Endothelial cell of umbilical vein (primary cell): ENCODE data around the gene CDX1. TPM values are rescaled to one million over a fixed set of nuclear protein-coding genes. Genes with fewer than 3 reads are reported as not detected.

Experiments used
- BruUV-seq: library from RNA; stranded (reverse); fragments of 400-500 nt; replicated peaks from 2 replicates; lab custom pipeline; 2021; lab: Mats Ljungman, UMichigan
- CTCF ChIA-PET: fragments of 300-600, 350-600 bp; sonication (Branson Sonifier 250); formaldehyde crosslinking; loops from one replicate; lab custom pipeline; 2021; ENCODE audit warnings: antibody characterized with exemption, inconsistent platforms; lab: Charles Lee
- POLR2A ChIA-PET: fragments of 300-600, 350-600 bp; sonication (Branson Sonifier 250); formaldehyde crosslinking; loops from one replicate; lab custom pipeline; 2021; ENCODE audit warnings: antibody characterized with exemption, inconsistent platforms; lab: Charles Lee
- DNase-seq: peaks from one replicate; pipeline ENCODE4 v3.0.0-alpha.2; 2011; ENCODE audit warnings: low read depth, low spot score
- FAIRE-seq: peaks from 2 replicates; lab custom pipeline; 2011; peaks lifted over from hg19 to GRCh38; lab: Jason Lieb, UNC
- H2AFZ ChIP-seq: 2 replicates; pipeline ENCODE4 v1.6.0; 2012; ENCODE audit warnings: low read depth, low read length, control low read depth, inconsistent platforms
- H3K27ac ChIP-seq: 2 replicates; pipeline ENCODE4 v1.5.1; 2011; ENCODE audit warnings: low read depth, mild to moderate bottlenecking, control low read depth, low read length, moderate library complexity; ENCODE audit not compliant: insufficient read depth
- H3K27me3 ChIP-seq, 2 experiments: 2 replicates each; pipeline versions ENCODE4 v1.6.0 to v1.6.1; 2011; ENCODE audit warnings: low read length in 2 of 2, mixed read lengths in 1 of 2; ENCODE audit not compliant: control insufficient read depth in 2 of 2, insufficient read depth in 2 of 2
- H3K36me3 ChIP-seq, 2 experiments: 2 replicates in 1 of 2; 3 replicates in 1 of 2; pipeline ENCODE4 v1.5.1; 2011; ENCODE audit warnings: low read length in 2 of 2, mild to moderate bottlenecking in 1 of 2, moderate library complexity in 1 of 2; ENCODE audit not compliant: control insufficient read depth in 2 of 2, insufficient read depth in 2 of 2; ENCODE audit errors: extremely low read depth in 1 of 2
- H3K4me1 ChIP-seq: 3 replicates; pipeline ENCODE4 v1.5.1; 2011; ENCODE audit warnings: mild to moderate bottlenecking, low read length; ENCODE audit not compliant: control insufficient read depth, insufficient read depth; ENCODE audit errors: extremely low read depth
- H3K4me2 ChIP-seq: 2 replicates; pipeline ENCODE4 v1.6.1; 2011; ENCODE audit warnings: low read length, control low read depth, mixed read lengths; ENCODE audit not compliant: insufficient read depth
- H3K4me3 ChIP-seq, 3 experiments: fragments of 200-600 bp in 1 of 3; sonication (generic), shearing (Covaris generic) in 1 of 3; replicated peaks in 1 of 3; 2 replicates each; pipeline ENCODE4 v1.5.1; 2011 to 2016; ENCODE audit warnings: control low read depth in 3 of 3, low read length in 3 of 3, mild to moderate bottlenecking in 2 of 3, inconsistent platforms in 1 of 3, low read depth in 1 of 3, moderate library complexity in 1 of 3; ENCODE audit not compliant: insufficient read depth in 1 of 3
- H3K79me2 ChIP-seq: 2 replicates; pipeline ENCODE4 v1.6.0; 2012; ENCODE audit warnings: low read length, inconsistent platforms; ENCODE audit not compliant: control insufficient read depth, insufficient read depth
- H3K9ac ChIP-seq: replicated peaks from 2 replicates; pipeline ENCODE3; 2011; ENCODE audit warnings: low read length, control low read depth; ENCODE audit not compliant: insufficient read depth; ENCODE audit errors: extremely low read depth
- H3K9me1 ChIP-seq: replicated peaks from 3 replicates; pipeline ENCODE4 v1.6.0; 2011; ENCODE audit warnings: mild to moderate bottlenecking, low read length; ENCODE audit not compliant: control insufficient read depth, insufficient read depth; ENCODE audit errors: extremely low read depth
- H3K9me3 ChIP-seq: replicated peaks from 2 replicates; pipeline ENCODE4 v1.5.1; 2012; ENCODE audit warnings: low read length, inconsistent platforms; ENCODE audit not compliant: control insufficient read depth, insufficient read depth
- H4K20me1 ChIP-seq: replicated peaks from 2 replicates; pipeline ENCODE3; 2011; ENCODE audit warnings: mild to moderate bottlenecking, low read length; ENCODE audit not compliant: control insufficient read depth, insufficient read depth; ENCODE audit errors: extremely low read depth
- EZH2 ChIP-seq: IDR thresholded peaks from 2 replicates; pipeline ENCODE4 v1.6.1; 2012; ENCODE audit warnings: borderline replicate concordance, low read depth, mild to moderate bottlenecking, moderate library complexity, low read length, inconsistent platforms; ENCODE audit not compliant: severe bottlenecking
- FOS ChIP-seq: IDR thresholded peaks from 2 replicates; pipeline ENCODE4 v1.6.1; 2011; ENCODE audit warnings: mild to moderate bottlenecking, low read length, moderate library complexity, borderline replicate concordance; ENCODE audit not compliant: insufficient read depth
- GATA2 ChIP-seq: IDR thresholded peaks from 2 replicates; pipeline ENCODE4 v1.7.0; 2011; ENCODE audit warnings: low read depth, mild to moderate bottlenecking, moderate library complexity, mixed read lengths, low read length; ENCODE audit not compliant: insufficient read length, insufficient read depth
- JUN ChIP-seq: IDR thresholded peaks from 2 replicates; pipeline ENCODE4 v1.6.1; 2011; ENCODE audit warnings: borderline replicate concordance, low read depth; ENCODE audit not compliant: insufficient read length, insufficient read depth
- MYC ChIP-seq: IDR thresholded peaks from one replicate; pipeline ENCODE4 v1.6.1; 2011; ENCODE audit warnings: mild to moderate bottlenecking, low read depth, low read length
- POLR2A ChIP-seq: IDR thresholded peaks from 2 replicates; pipeline ENCODE4 v1.6.1; 2012; ENCODE audit warnings: low read depth, mild to moderate bottlenecking, control low read depth, low read length
- dilution Hi-C: fragments of 300-500 bp; cut with MboI; formaldehyde crosslinking; loops from one replicate; pipeline ENCODE4 v1.15.0; 2019; ENCODE audit warnings: low sequenced_read_pairs; ENCODE audit not compliant: extremely low pct_ligation_motif_present
- intact Hi-C: fragments of 100-400 bp; cut with micrococcal nuclease; formaldehyde crosslinking; loops from one replicate; pipeline ENCODE4 v1.10.0; 2022
- polyA plus RNA-seq, 4 experiments: library from polyadenylated mRNA; depleted of rRNA in 3 of 4; stranded (reverse) in 3 of 4; unstranded in 1 of 4; fragments of >200 nt; gene quantifications; 2 replicates each; pipeline versions ENCODE4 v1.2.1 to v1.2.3, GENCODE V29; 2011 to 2012; ENCODE audit warnings: missing spikeins in 1 of 4
- total RNA-seq: library from RNA; stranded (reverse); gene quantifications from 2 replicates; pipeline ENCODE4 v1.2.3, GENCODE V29; 2021
- TF ChIP-seq, protein P1 (sequence below): IDR thresholded peaks from 2 replicates; pipeline ENCODE4 v1.6.1; 2011; ENCODE audit not compliant: insufficient read depth, insufficient read length

CDX1 gene
- total and polyA plus RNA-seq, 2 donors (not counting 3 experiments of a cell fraction or from before 2014, with no cell fraction given) = not detected

DNA sequence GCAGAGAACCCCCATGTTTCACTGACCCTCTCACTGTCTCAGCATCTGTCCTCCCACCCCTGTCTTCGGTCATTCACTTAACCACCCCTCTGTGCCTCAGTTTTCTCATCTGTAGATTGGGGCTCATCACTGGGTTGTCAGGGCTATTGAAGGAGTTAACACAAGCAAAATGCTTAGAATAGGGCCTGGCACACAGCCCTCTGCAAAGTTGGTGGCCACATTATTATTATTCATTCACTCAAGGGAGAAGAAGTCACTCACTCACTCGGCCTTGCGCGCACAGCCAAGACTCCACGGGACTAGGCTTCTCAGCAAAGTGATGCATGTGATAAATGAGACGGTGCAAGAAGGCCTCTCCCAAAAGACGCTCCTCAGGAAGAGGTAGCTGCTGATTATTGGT is 18.9 kb upstream of the CDX1 start:
- Histone ChIP-seq H3K9me1 (no peaks in the 10 kb centered on the region), H3K36me3 (no peaks in the 10 kb centered on the region), H3K9me3 (no peaks in the 10 kb centered on the region), H3K27me3 (peaks cover 0 to 4% of the 10 kb centered on the region in 2 experiments), H3K9ac (no peak overlapping the region), H2AFZ (no peak overlapping the region), H3K79me2 (no peaks in the 10 kb centered on the region), H3K27ac (no peak overlapping the region), H3K4me1 (peaks cover 5% of the 10 kb centered on the region), H3K4me2 (no peak overlapping the region), H3K4me3 (no peak overlapping the region), H4K20me1 (no peaks in the 10 kb centered on the region)
- intact Hi-C loops = no loop called here
- ChIA-PET CTCF (interaction anchor here (1.0 kb wide), 1 partner anchor 8 kb away, joined by 3 read pairs; the partner anchor contains the start of gene PDGFRB), POLR2A (no interaction called here)
- no peak for TF ChIP-seq JUN
- TF ChIP-seq, protein P1, sequence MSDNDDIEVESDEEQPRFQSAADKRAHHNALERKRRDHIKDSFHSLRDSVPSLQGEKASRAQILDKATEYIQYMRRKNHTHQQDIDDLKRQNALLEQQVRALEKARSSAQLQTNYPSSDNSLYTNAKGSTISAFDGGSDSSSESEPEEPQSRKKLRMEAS = no peak
- no peak for TF ChIP-seq EZH2
- BruUV-seq = no TSS peak
- no peak for FAIRE-seq
- DNase-seq = no peak
- dilution Hi-C loops = no loop called here

DNA sequence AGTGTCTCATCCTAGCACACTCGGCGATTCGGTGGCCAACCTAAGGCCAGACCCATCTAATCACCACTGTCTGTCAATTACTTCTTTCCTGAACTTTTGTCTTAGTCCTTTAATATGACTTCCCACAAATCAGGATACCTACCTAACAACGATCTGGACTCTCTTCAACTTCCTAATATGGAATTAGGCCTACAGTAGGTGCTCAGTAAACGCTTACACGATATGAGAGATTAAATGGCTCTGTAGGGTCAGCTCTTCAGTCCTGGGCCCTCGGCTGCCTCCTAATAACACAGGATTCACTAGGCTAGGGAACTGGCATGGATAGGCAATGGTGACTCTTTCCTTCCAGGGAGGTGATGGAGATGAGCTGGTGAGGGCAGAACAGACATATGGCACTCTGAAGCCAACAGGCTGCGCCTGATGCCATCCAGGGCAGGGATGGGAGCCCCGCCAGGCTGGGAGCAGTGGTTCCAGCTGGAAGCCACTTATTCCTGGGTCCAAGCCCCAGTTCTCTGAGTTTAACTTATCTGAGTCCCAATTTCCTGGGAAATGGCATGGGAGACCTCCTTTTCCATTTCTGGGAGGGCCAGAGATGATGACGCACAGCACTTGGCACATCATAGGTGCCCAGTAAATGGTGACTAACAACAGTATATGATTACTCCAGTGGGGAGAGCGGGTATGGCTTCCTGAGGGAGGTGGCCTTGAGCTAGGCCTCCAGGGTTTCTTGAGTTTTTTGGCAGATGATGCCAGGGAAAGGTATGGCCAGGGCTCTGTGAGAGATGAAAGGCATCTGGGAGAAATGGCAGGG is 18.3 kb upstream of the CDX1 start:
- H2AFZ ChIP-seq = no peak overlapping the region
- H3K4me2 ChIP-seq = no peak overlapping the region
- no peaks in the 10 kb centered on the region for H3K4me1 ChIP-seq
- H3K27ac ChIP-seq = no peak overlapping the region
- peaks cover 0 to 7% of the 10 kb centered on the region in 2 experiments for H3K27me3 ChIP-seq
- no peaks in the 10 kb centered on the region for H3K9me3 ChIP-seq
- H3K79me2 ChIP-seq = no peaks in the 10 kb centered on the region
- no peaks in the 10 kb centered on the region for H3K36me3 ChIP-seq
- DNase-seq = no peak
- H3K4me3 ChIP-seq = no peak overlapping the region
- no peak for TF ChIP-seq MYC
- no peak for TF ChIP-seq POLR2A
- TF ChIP-seq EZH2 = no peak
- no peak for TF ChIP-seq FOS
- no peak for TF ChIP-seq GATA2
- TF ChIP-seq, protein P1 = no peak
- H3K9me1 ChIP-seq = no peaks in the 10 kb centered on the region
- no peaks in the 10 kb centered on the region for H4K20me1 ChIP-seq
- BruUV-seq = no TSS peak
- no peak overlapping the region for H3K9ac ChIP-seq
- CTCF ChIA-PET = interaction anchor here (1.0 to 1.5 kb wide), 2 partner anchors 10 to 90 kb away, joined by 3 to 4 read pairs; no protein-coding TSS in a partner anchor
- intact Hi-C loops = no loop called here
- no peak for FAIRE-seq
- POLR2A ChIA-PET = no interaction called here
- dilution Hi-C loops = no loop called here
